GM19395 (cell line): ENCODE measurements around the gene SEMA5A.

ENCODE experiments used
- ATAC-seq: cut with Tn5 transposase; IDR thresholded peaks from one replicate; pipeline ENCODE4 v1.9.1; 2021; ENCODE audit warnings: mild to moderate bottlenecking, moderate library complexity; ENCODE audit not compliant: unreplicated experiment

The SEMA5A gene

DNA sequence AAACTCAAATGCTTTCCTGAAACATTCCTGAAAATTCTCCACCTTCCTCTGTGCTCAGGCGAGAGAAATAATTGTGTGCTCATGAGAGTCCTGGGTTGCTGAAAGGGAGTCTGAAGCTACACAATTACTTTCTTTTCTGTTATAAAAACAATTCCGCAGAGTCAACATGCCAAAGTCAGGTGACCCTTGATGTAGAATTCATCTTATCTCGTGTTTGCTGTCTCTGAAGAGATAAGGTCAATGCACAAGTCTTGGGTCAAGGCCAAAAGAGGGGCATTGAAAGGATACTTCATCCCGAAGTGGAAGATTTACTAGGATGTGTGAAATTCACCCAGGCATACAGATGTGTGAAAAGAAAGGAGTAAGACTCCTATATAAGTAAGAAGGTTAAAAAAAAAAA is 493.5 kb downstream of the SEMA5A start:
- ATAC-seq, result no peak

DNA sequence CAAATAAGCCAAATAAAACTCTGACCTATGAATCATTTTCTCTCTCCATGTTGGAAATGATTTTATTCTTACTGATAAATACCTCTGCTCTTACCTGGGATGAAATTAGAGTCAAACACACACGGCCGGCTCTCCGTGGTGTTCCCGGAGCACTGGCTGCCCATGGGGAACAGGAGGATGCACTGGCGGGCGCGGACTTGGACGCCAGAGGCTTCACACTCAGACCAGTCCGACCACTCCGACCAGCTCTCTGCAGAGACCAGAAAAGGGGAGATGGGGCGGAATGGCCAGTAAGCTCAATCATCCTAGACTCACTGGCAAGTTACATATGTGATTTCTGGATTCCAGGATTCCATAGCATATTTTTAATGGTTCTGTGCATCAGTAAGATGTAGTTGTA is 494.1 kb downstream of the SEMA5A start:
- ATAC-seq, result no peak

DNA sequence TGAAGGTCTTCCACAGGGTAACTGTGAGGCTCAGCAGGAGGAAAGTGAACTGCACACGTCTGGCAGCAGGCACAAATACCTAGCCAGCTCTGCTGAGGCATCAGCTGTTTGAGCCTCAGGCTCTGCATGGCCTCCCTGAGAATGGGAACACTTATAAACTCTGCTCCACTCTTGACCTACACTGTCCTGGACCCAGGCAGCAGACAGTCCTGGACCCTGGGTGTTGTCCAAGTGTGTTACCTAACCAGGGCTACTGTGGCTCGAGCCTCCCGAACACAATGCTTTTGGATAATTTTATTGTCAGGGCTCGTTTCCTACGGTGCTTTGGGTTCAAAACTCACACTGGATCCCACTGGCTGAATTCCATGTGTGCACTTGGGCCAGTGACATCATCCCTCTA is 497.9 kb downstream of the SEMA5A start:
- no peak for ATAC-seq

DNA sequence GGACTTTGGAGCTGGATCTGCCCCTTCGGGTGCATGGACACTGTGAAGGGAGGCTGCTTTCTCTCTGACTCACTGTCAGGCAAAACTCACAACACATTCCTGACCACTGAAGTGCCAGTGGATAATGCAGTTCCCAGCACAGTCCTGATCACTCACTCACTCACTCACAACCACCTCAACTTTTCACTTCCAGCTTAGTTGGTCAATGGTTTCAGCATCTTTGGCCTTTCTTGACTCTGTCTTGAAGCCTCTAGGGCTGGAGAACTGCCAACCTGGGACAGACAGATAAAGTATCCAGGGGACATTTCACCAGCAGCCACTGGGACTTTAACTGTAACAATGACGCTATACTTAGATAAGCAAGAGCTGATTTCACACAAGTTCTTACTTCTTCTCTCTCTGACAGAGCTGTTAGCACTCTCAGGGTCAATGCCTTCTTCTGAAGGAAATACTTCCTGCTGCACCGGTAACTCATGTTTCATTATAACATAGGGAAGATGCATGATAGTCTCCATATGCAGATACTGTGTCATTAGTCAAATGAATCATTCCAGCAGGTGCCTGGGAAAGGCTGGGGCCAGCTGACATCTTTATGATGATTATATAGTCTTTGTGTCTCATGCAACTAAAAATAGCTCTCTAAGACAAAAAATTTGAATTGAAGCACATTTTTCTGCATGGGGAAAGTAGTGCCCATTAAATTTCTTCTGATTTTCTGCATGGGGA is 499.0 kb downstream of the SEMA5A start:
- no peak for ATAC-seq

DNA sequence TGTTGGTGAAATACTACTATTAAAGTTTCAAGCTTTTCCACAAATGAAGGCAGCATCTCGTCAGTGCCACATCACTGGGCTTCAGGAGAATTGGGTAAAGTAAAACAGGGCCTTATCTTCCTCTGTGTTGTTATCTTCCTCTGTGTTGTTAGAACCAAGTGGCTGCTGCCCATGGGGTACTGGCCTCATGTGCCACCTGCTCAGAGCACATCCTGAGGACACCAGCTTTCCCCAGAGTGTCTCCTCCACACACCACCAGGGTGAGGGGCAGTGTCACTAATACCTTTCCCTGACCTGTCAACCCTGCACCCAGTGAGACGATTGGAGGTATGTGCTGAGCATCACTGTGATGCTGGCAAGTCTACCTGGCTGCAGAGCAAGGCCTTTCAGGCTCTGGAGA is 499.9 kb downstream of the SEMA5A start:
- ATAC-seq, result no peak

DNA sequence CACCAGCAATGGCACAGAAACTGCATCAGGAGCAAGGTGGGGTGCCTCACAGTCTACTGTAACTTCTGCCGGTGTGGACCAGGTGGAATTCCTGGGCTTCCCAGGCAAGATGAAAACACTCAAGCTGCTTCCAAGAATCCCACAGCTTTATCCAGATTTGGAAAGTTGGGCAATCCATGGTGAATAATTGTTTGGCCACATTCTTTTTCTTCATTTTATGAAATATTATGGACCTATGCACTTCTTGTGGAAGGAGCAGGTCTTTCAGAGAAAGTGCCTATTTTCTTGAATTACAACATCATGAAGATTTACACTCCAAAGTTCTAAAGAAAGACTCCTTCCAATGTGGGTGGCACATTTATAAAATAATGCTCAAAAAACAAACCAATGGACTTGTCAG is 503.6 kb downstream of the SEMA5A start:
- ATAC-seq, result no peak

DNA sequence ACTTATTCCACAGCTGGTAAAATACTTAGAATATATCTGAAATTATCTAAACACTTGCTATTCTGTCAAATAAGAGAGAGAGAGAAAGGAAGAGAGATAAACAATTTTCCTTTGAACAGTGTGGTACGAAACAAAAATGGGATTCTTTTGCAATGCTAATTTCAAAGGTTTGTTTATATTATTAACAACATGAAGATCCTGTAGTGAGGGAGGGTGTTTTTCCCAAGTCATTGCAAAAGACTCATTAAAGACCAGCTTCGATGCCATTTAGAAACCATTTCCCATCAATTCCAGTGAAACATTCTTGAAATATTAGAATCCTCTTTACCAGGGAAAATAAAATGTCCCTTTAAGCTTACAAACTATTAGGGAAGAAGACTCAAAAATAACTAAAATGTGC is 505.4 kb downstream of the SEMA5A start:
- no peak for ATAC-seq

DNA sequence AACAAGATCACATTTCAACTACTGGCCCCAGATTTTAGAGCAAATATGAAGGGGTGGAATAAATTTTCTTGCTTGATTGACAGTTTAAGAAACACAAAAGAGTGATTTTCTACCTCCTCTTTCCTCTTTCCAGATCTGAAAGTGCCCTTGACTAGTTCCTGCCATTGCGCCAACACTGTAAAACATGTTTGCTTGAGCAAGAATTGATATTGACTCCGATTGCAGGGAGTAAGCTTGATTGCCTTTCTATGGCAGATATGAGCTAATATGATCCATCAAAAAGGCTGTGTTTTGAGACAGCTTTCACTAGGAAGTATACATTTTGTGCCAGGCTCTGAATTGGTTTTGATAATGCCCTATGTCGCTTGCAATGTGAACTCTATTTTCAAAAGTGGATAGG is 508.8 kb downstream of the SEMA5A start:
- ATAC-seq, result no peak

DNA sequence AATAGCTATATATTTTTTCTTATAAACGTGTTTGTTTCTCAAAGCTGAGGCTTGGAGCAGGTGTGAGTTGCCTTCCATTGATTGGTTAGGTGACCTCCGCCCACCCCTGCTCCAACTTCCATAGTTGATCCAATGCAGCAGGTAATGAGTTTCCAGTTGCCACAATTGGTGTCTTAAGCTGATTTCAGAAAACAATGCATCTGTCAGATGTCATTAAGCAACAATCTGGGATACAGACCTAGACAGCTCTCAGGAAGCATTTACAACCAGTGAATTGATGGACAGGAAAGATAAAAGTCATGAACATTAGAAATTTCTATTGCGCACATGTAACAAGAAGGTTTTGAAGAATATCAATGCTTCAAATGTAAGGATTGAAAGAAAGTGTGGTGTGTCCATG is 510.5 kb downstream of the SEMA5A start:
- ATAC-seq, result no peak

DNA sequence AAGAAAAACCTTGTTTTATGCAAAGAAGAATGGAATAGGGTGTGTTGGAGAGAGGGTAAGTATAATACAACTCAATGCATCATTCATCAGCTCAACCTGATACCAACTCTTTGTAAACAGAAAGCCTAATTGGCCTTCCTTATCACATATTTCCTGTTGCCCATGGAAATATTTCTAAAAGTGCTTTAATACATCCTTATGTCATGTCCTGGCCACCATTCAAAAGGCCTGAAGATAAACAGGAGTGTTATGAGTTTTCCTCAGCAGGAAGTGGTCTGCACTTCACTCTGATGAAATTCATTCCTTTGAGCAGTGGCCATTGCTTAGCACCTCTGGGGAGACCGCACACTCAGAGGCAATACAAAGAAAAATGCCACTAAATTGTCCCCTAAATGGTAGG is 511.2 kb downstream of the SEMA5A start:
- no peak for ATAC-seq

DNA sequence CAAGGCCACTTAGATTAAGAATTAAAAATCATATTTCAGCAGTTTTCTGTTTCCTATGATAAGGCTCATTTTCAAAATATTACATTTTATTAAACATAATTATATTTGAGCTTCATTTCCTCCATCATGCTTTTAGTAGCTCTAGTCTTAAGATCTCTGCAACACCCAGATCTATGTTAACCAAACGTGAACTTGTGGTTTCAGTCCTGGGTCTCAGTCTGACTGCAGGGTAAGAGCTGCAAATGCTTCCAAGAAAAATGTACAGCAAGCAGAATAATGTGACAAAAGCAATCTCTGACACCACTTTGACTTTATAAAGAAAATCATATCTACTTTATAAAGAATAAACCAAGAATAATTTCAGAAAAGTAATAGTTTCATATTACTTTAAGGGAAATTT is 512.4 kb downstream of the SEMA5A start:
- no peak for ATAC-seq

DNA sequence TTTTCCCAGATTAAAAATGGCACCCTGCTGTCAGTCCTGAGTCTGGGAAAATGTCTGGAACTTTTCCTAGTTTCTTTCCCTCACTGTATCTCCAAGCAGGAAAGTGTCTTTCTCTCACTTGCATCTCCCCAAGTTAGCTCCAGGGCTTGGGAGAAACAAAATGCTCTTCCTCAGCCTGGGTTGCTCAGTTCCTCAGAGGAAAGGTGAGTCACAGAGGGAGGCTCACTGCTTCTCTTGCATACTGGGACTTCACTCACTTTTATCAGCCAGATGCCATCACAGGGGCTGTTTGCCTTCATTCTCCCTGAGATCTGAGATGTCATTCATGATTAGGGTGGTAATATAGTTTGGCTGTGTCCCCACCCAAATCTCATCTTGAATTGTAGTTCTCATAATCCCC is 519.9 kb downstream of the SEMA5A start:
- ATAC-seq, result no peak

DNA sequence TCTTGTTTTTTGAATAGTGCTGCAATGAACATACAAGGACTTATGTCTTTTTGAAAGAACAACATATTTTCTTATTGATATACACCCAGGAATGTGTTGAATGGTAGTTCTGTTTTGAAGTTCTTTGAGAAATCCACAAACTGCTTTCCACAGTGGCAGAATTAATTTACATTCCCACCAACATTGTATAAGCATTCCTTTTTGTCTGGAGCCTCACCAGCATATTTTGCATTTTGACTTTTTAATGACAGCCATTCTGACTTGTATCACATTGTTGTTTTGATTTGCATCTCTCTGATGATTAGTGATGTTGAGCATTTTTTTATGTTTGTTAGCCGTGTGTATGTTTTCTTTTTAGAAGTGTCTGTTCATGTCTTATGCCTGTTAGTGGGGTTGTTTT is 524.9 kb downstream of the SEMA5A start:
- ATAC-seq, result no peak

DNA sequence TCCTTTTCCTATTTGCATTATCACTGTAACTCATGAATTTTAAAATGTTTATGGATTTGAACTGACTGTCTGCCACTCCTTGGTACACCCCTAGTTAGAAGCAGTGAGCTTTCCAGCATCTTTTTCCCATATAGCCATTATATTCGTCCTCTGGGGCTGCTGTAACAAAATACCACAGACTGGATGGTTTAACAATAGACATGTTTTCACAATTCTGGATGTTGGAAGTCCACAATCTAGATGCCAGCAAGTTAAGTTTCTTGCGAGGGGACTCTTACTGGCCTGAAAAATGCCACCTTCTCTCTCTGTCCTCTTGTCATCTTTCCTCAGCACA is 530.0 kb downstream of the SEMA5A start:
- no peak for ATAC-seq

DNA sequence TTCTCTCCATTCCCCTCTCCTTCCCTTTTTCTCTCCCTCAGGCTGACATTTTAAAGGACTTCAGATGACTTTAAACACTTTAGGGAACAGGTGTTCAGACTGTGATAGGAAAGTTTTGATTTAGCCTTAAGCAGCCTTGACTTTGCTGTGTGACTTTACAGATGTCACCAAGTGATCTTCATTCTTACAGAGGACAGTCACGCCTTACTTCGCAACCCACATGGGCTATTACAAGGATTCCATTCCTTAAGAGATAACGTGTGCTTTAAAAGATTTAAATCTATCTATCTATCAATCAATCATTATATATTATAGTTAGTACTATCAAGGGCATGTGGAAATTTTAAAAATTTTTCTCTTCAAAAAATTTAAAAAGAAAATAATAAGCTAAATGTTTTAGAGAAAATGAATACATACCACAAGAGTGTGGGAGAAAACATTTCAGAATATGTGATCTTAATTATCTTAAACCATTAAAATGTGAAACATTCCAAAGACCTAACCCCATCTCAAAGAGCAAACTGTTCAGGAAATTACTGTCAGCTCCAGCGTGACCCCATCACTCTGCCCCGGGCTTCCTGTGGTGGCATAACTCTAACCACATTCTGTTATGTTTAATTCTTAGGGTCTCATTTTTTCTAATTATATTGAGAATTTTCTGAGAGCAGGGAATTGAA is 530.5 kb downstream of the SEMA5A start:
- ATAC-seq, result no peak

DNA sequence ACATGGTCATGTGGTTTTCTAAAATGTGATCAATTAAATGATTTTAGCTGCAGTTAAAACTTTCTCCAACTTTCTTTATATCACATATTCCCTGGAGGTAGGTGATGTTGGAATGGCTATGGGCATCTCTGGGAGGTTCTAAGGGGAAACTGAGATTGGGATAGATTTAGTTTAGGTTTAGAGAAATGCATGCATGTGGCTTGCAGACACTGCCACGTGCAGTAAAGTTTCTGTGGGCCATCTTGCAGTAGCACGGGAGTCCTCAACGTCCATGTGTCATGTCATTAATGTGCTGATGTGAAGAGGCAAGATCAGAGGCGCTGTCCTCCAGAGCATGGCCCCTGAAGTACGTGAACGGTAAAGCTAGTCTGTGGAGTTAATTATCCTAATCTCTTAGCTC is 532.7 kb downstream of the SEMA5A start:
- ATAC-seq, result no peak

DNA sequence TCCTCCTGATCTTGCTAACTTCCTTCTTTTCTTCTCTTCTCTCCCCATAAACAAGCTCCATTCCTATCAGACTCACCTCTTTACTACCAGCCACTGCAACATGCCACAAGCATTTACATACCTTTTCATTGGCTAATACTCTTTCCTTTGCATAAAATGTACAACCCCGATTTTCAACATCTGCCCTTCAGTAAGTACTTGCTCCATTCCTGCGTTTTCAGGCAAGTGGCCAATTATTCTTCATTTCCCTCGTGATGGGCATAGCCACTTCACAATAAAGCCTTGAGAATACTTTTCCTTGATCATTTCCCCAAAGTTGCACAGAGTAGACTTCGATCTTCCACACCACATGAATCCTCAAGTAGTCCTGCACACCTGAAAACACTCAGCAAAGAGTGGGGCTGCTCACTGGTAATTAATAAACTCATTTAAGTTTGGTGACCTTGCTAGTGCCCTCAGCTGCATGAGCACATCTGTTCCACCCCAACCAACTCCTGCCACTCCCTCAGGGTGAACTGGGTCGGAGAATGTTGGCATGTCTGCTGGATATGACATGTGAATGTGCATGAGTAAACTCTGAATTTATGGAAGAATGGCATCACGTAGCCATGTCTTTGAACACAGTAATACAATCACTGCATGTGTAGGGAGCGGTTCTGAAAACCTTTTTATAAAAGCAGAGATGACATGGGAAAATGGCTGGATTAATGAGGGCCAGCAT is 535.8 kb downstream of the SEMA5A start:
- ATAC-seq, result no peak

DNA sequence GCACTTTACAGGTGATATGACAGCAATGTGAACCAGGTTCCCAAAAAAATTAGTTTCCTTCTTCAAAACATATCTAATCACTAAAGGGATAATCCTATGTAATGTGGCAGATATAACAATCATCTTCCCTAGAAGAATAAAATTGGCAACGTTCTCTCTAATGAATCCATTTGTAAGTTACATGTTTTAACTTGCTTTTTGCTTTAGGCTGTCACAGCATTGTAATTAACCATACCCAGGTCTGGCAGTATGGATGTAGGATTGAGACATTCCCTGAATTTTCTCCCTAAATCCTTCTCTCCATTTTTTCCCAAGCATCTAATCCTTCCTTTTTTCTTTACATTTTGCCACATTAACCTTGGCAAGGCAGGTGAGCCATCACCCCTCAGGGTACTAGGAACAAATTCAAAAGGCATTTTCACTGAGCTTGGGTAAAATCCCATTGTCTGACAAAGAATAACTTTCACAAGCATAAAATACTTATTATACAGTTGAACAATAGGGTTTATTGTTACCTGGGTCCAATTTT is 548.3 kb downstream of the SEMA5A start:
- ATAC-seq, result no peak

DNA sequence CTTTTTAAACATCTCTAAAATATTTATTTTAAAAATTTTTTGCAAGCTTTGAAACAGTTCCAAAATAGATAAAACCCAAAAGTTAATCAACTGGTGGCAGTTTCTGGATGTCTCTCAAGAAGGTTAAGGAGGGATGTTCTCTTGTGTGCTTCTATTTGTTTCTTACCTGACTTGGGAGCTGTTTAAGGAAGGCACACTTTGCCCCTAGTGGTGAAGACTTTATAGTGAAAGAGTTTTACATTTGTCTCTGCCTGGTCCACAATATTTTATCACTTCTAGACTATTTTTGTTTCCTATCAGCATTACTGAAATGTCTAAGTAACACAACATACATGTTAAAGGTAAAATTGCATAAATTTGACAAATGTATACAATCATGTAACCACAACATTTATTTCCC is 552.8 kb downstream of the SEMA5A start:
- no peak for ATAC-seq
